ENCODE data around the gene MAP2K1. TPM values are rescaled to one million over a fixed set of nuclear protein-coding genes. Genes with fewer than 3 reads are reported as not detected.

The MAP2K1 gene
- total and polyA plus RNA-seq, 9 of the 15 experiments (the other 6 are each of a cell fraction or from before 2014, with no cell fraction given), result 7.5 to 58.3 (median 30.0) TPM

GRCh38 chr15:66504563-66505429 is 118.1 kb downstream of the MAP2K1 start, which contains the start of the genes RPL4 and ZWILCH (continued):
- 0 out of 2 replicates have a peak, but pooled peaks have one; percentile 51 for TF ChIP-seq TRIM25 (IDR thresholded peaks at IDR 0.05; ENCODE audit: borderline replicate concordance)
- no peak for TF ChIP-seq ZNF354B (CRISPR knock-in tag; IDR thresholded peaks at IDR 0.05)
- no peak for TF ChIP-seq RNF219 (CRISPR knock-in tag; IDR thresholded peaks at IDR 0.05)
- TF ChIP-seq SIX5 (IDR thresholded peaks at IDR 0.05; ENCODE audit: borderline replicate concordance in 1 of 2, insufficient read depth in 1 of 2, low read depth in 1 of 2, low read length in 2 of 2), result no peak
- TF ChIP-seq BCLAF1 (IDR thresholded peaks at IDR 0.05; ENCODE audit: borderline replicate concordance in 1 of 2, control insufficient read depth in 1 of 2, low read depth in 2 of 2, low read length in 1 of 2), result no peak
- no peak for TF ChIP-seq NR1H2 (CRISPR knock-in tag; IDR thresholded peaks at IDR 0.05)
- peak; percentile 89 for TF ChIP-seq ARHGAP35 (IDR thresholded peaks at IDR 0.05; ENCODE audit: partially characterized antibody)
- TF ChIP-seq ZNF174 (CRISPR knock-in tag; IDR thresholded peaks at IDR 0.05), result no peak
- no peak for TF ChIP-seq KAT8 (IDR thresholded peaks at IDR 0.05; ENCODE audit: low read depth)
- no peak for TF ChIP-seq SREBF2 (CRISPR knock-in tag; IDR thresholded peaks at IDR 0.05)
- TF ChIP-seq CHD1 (IDR thresholded peaks at IDR 0.05; ENCODE audit: low read length), result peak; percentile 50
- no peak for TF ChIP-seq ZNF668 (CRISPR knock-in tag; IDR thresholded peaks at IDR 0.05)
- no peak for TF ChIP-seq SLC30A9 (CRISPR knock-in tag; IDR thresholded peaks at IDR 0.05)
- no peak for TF ChIP-seq SRSF7 (optimal IDR thresholded peaks at IDR 0.05; ENCODE audit: low read depth, low read length)
- peak; percentile 64; the same call in 1 of the 2 replicates for TF ChIP-seq MIER1 (IDR thresholded peaks at IDR 0.05; ENCODE audit: low read depth)
- no peak; the same call in none of the 2 replicates for TF ChIP-seq HNRNPL (IDR thresholded peaks at IDR 0.05; ENCODE audit: low read depth, low read length)
- no peak for TF ChIP-seq MCM2 (IDR thresholded peaks at IDR 0.05; ENCODE audit: low read depth)
- TF ChIP-seq ZNF449 (CRISPR knock-in tag; IDR thresholded peaks at IDR 0.05), result no peak
